K562 treated with DMSO at 1 percent for 48 hours (cell line): ENCODE results near the gene PLP2. TPM values are rescaled to one million over a fixed set of nuclear protein-coding genes. Genes with fewer than 3 reads are reported as not detected.

Source experiments
- total RNA-seq: library from RNA; unstranded; fragments of 300-600 nt; gene quantifications from 2 replicates; pipeline ENCODE4 v1.2.3, GENCODE V29; 2022; ENCODE audit warnings: low replicate concordance; ENCODE audit errors: extremely low read depth

Gene PLP2, protein sequence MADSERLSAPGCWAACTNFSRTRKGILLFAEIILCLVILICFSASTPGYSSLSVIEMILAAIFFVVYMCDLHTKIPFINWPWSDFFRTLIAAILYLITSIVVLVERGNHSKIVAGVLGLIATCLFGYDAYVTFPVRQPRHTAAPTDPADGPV
- not detected in 2 replicates for total RNA-seq

DNA sequence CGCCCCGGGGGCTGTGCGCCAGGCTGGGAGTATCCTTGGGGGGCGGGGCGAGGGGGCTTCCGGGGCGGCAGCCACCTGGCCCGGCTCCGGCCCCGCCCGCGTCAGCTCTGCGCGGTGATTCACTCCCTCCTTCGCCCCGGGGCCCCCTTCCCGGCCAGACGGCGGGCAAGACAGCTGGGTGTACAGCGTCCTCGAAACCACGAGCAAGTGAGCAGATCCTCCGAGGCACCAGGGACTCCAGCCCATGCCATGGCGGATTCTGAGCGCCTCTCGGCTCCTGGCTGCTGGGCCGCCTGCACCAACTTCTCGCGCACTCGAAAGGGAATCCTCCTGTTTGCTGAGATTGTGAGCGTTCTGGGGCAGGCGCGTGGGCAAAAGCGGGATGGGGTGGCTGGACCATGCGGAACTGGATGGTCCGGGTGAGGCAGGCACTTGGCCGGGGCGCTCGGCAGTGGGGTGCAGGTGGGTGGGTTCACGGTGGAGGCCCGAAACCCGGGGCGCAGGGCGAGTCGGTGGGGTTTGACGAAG is at the start of gene PLP2:
PLP2 (plus strand) TSS at position 147 of the 528 bp plus-strand sequence; CDS start at position 250, 103 bp downstream.

DNA sequence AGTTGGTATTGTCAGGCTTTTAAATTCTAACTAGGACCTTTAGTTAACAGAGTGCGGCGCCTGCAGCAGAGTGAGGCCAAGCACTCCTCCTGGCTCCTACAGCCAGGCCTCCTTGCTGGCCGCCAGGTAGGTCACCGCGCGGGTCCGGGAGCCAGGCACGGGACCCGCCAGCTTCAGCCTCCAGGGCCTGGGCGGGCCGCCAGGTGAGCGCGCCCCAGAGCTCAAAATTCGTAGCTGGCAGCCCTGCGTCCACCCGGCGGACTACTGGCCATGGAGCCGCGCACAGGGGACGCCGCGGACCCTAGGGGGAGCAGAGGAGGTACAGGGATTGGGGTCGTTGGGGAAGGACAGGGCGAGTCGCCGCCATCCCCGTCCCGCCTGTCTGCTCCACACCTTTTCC is 9.1 kb upstream of the PLP2 start, which contains the start of gene MAGIX:
MAGIX (plus strand) TSS at position 139 of the 400 bp plus-strand sequence; CDS start at position 271, 132 bp downstream.

GRCh38 chrX:49186125-49187027 is 14.7 kb downstream of the PLP2 start, which contains the start of gene PRICKLE3:
Gene PRICKLE3 (minus strand): TSS chrX:49186373. CDS start chrX:49186297, 76 bp downstream.

DNA sequence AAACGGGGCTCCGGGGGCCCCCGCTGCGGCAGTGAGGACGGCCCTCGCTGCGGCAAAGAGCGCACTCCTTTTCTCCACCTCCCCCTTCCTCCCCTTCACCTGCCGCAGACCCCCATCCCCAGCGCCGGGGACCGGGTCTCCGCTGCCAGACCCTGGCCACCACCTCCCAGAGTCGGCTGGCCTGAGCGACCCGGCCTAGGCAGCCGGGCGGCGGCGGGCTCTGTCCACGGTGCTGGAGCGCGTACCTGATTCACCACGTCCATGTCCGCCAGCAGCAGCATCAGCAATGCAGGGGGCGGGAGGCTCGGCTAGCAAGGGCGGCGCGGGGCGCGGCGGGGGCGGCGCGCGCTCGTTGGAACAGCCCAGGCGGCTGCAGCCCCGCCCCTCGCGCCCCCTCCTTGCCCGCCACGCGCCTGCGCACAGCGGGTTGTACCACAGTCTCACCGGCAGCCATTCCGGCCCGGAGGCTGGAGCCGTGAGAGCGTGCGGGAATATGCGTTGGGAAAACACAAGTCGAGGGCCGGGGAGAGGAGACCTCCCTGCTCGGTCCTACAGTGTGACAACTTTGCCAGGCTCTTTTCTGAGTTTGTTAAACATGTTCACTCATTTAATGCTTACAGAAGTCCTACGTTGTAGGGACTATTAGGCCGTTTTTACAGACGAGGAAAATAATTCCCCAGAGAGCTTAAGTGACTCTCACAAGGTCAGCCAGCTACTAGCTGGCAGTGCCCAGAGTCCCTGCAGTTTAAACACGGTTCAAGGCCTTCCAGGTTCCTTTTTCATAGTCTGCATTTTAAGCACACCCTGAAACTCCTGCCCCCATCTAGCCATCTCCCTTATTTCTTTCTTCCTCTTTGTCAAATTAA is 28.4 kb downstream of the PLP2 start, which contains the start of gene SYP:
SYP (minus strand) TSS at position 288 of the 866 bp plus-strand sequence; CDS start at position 281, 7 bp downstream.

Other genes with a start within 250 kb of the PLP2 start
- not detected in 2 replicates for gene OTUD5, start 214.3 kb upstream of the PLP2 start, total RNA-seq
- not detected in 2 replicates for gene KCND1, start 200.1 kb upstream of the PLP2 start, total RNA-seq
- gene GRIPAP1, start 169.6 kb upstream of the PLP2 start, total RNA-seq: not detected in 2 replicates
- not detected in 2 replicates for gene TFE3, start 128.5 kb upstream of the PLP2 start, total RNA-seq
- not detected in 2 replicates for gene CCDC120, start 112.9 kb upstream of the PLP2 start, total RNA-seq
- gene PRAF2, start 97.9 kb upstream of the PLP2 start, total RNA-seq: not detected in 2 replicates
- not detected in 2 replicates for gene WDR45, start 92.0 kb upstream of the PLP2 start, total RNA-seq
- gene GPKOW, start 48.2 kb upstream of the PLP2 start, total RNA-seq: not detected in 2 replicates
- gene MAGIX, start 9.1 kb upstream of the PLP2 start, total RNA-seq: not detected in 2 replicates
- gene PRICKLE3, start 14.5 kb downstream of the PLP2 start, total RNA-seq: not detected in 2 replicates
- not detected in 2 replicates for gene SYP, start 28.3 kb downstream of the PLP2 start, total RNA-seq
- not detected in 2 replicates for gene CACNA1F, start 61.4 kb downstream of the PLP2 start, total RNA-seq
- not detected in 2 replicates for gene CCDC22, start 63.6 kb downstream of the PLP2 start, total RNA-seq
- gene FOXP3, start 92.8 kb downstream of the PLP2 start, total RNA-seq: not detected in 2 replicates
- not detected in 2 replicates for gene PPP1R3F, start 97.9 kb downstream of the PLP2 start, total RNA-seq
- gene GAGE10, start 131.7 kb downstream of the PLP2 start, total RNA-seq: not detected in 2 replicates
- gene GAGE12J, start 150.1 kb downstream of the PLP2 start, total RNA-seq: not detected in 2 replicates
- not detected in 2 replicates for gene GAGE13, start 159.7 kb downstream of the PLP2 start, total RNA-seq